Natural killer cell (primary cell): ENCODE measurements around the gene CLDN34. TPM values are rescaled to one million over a fixed set of nuclear protein-coding genes. Genes with fewer than 3 reads are reported as not detected.

ENCODE experiments used
- ATAC-seq, 3 donors: fragments of 150-1000 bp in 2 of 3; fragments of 200-7000 bp in 1 of 3; cut with Tn5 transposase; 1 replicate in 1 of 3; 2 replicates in 2 of 3; pipeline ENCODE4 v1.10.0; 2021; ENCODE audit warnings: mild to moderate bottlenecking in 2 of 3, moderate library complexity in 2 of 3
- DNase-seq, 2 donors: peaks; one replicate each; pipeline versions ENCODE4 v3.0.0 to v3.0.0-alpha.2; 2013 to 2021; ENCODE audit warnings: mixed read lengths in 1 of 2
- H3K27ac ChIP-seq: one replicate; pipeline ENCODE4 v1.5.1; 2013; ENCODE audit warnings: mild to moderate bottlenecking, low read length
- H3K27me3 ChIP-seq: one replicate; pipeline ENCODE4 v1.6.1; 2013; ENCODE audit warnings: low read length; ENCODE audit not compliant: control insufficient read depth, insufficient read depth
- H3K36me3 ChIP-seq: one replicate; pipeline ENCODE4 v1.6.1; 2013; ENCODE audit warnings: low read length; ENCODE audit not compliant: control insufficient read depth, insufficient read depth
- H3K4me1 ChIP-seq: one replicate; pipeline ENCODE4 v1.6.1; 2013; ENCODE audit warnings: low read length; ENCODE audit not compliant: control insufficient read depth, insufficient read depth
- H3K4me3 ChIP-seq: one replicate; pipeline ENCODE4 v1.5.1; 2013; ENCODE audit warnings: low read length
- H3K9me3 ChIP-seq: one replicate; pipeline ENCODE4 v1.6.1; 2013; ENCODE audit warnings: low read length; ENCODE audit not compliant: control insufficient read depth, insufficient read depth
- H3K27ac Mint-ChIP-seq, 2 donors: one replicate each; pipeline ENCODE4 v1.8.0; 2022; ENCODE audit warnings: mild to moderate bottlenecking in 2 of 2, mixed read lengths in 2 of 2, moderate library complexity in 1 of 2
- H3K27me3 Mint-ChIP-seq, 2 donors: one replicate each; pipeline ENCODE4 v1.8.0; 2022; ENCODE audit warnings: low read depth in 2 of 2, mixed read lengths in 2 of 2
- H3K36me3 Mint-ChIP-seq: one replicate; pipeline ENCODE4 v1.8.0; 2022; ENCODE audit warnings: mixed read lengths
- H3K4me1 Mint-ChIP-seq, 2 donors: one replicate each; pipeline ENCODE4 v1.8.0; 2022; ENCODE audit warnings: mixed read lengths in 2 of 2
- H3K4me3 Mint-ChIP-seq: one replicate; pipeline ENCODE4 v1.8.0; 2022; ENCODE audit warnings: mild to moderate bottlenecking, moderate library complexity, mixed read lengths
- H3K9me3 Mint-ChIP-seq, 2 donors: one replicate each; pipeline ENCODE4 v1.8.0; 2022; ENCODE audit warnings: mixed read lengths in 2 of 2
- whole genome bisulfite sequencing: methylation state at CpG from one replicate; pipeline ENCODE4 v1.1.7; 2013; ENCODE audit warnings: missing lambda C conversion rate; ENCODE audit not compliant: insufficient coverage; 5-methylcytosine and 5-hydroxymethylcytosine counted together
- intact Hi-C: fragments of 100-400 bp; cut with micrococcal nuclease; formaldehyde crosslinking; loops from one replicate; pipeline ENCODE4 v1.14.2; 2022
- total RNA-seq, 4 donors: library from RNA; stranded (reverse); fragments of 120-200 nt in 1 of 4; gene quantifications; one replicate each; pipeline versions ENCODE4 v1.2.3 to v1.2.4, GENCODE V29; 2013 to 2022
- TF ChIP-seq, protein P1 (sequence below): fragments of 200-600 bp; IDR thresholded peaks from one replicate; pipeline ENCODE4 v1.8.0; 2022; ENCODE audit warnings: antibody characterized with exemption

CLDN34 gene
- total RNA-seq, 3 donors from 2014 or later (not counting 1 experiment from before 2014, with no cell fraction given), result not detected

DNA sequence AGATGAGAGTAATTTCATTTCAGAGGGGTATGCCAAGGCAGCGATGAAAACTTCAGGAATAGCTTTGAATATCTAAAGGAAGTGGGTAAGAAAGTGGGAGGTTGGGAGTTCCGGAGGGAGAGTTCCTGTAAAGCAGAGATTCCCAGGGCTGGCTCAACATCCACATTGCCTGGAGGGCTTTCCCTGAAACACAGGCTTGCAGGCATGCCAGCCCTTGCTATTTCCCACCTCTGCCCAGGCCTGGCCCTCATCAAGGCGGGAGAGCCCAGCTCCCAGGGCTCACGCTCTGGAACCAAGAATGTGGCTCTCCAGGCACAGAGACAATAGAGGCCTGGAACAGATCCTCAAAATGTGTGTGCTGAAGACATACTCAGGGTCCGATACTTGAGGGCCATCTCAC, 43.8 kb upstream of the CLDN34 start:
- Mint-ChIP-seq H3K36me3 (no peaks in the 10 kb centered on the region), H3K27ac (no peak overlapping the region), H3K4me1 (no peaks in the 10 kb centered on the region), H3K27me3 (peaks cover 0 to 7% of the 10 kb centered on the region in 2 donors), H3K9me3 (no peaks in the 10 kb centered on the region), H3K4me3 (no peak overlapping the region)
- no peaks in the 10 kb centered on the region for H3K36me3 ChIP-seq
- intact Hi-C loops, result no loop called here
- TF ChIP-seq, protein P1, sequence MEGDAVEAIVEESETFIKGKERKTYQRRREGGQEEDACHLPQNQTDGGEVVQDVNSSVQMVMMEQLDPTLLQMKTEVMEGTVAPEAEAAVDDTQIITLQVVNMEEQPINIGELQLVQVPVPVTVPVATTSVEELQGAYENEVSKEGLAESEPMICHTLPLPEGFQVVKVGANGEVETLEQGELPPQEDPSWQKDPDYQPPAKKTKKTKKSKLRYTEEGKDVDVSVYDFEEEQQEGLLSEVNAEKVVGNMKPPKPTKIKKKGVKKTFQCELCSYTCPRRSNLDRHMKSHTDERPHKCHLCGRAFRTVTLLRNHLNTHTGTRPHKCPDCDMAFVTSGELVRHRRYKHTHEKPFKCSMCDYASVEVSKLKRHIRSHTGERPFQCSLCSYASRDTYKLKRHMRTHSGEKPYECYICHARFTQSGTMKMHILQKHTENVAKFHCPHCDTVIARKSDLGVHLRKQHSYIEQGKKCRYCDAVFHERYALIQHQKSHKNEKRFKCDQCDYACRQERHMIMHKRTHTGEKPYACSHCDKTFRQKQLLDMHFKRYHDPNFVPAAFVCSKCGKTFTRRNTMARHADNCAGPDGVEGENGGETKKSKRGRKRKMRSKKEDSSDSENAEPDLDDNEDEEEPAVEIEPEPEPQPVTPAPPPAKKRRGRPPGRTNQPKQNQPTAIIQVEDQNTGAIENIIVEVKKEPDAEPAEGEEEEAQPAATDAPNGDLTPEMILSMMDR, result no peak
- 93% methylated on average over 5 of the region's 5 CpGs for WGBS
- H3K4me3 ChIP-seq, result no peak overlapping the region
- H3K9me3 ChIP-seq, result no peaks in the 10 kb centered on the region
- no peaks in the 10 kb centered on the region for H3K4me1 ChIP-seq
- H3K27me3 ChIP-seq, result no peaks in the 10 kb centered on the region
- DNase-seq, result no peak
- ATAC-seq, result no peak
- no peak overlapping the region for H3K27ac ChIP-seq

DNA sequence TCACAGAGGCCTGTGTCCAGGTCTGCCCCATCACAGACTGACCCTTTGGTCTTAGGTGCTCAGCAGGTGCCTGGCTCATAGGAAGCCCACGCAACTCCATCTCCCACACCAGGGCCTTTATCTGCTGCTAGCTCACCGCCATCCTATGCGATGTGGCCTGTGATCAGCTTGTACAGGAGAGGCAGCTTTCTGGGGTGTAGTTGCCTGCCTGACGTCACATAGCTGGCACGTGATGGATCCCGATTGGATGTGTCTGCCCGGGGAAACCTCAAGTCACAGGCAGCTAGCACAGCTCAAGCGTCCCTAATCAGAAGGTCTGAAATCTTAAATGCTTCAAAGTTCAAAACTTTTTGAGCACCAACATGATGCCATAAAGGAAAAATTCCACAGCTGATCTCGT, 41.2 kb upstream of the CLDN34 start:
- Mint-ChIP-seq H3K36me3 (no peaks in the 10 kb centered on the region), H3K27me3 (peaks cover 0 to 5% of the 10 kb centered on the region in 2 donors), H3K9me3 (no peaks in the 10 kb centered on the region), H3K4me1 (no peaks in the 10 kb centered on the region), H3K27ac (no peak overlapping the region), H3K4me3 (no peak overlapping the region)
- Histone ChIP-seq H3K27me3 (no peaks in the 10 kb centered on the region), H3K4me1 (no peaks in the 10 kb centered on the region), H3K36me3 (no peaks in the 10 kb centered on the region), H3K9me3 (no peaks in the 10 kb centered on the region), H3K4me3 (no peak overlapping the region), H3K27ac (no peak overlapping the region)
- DNase-seq (no peak), ATAC-seq (no peak)
- intact Hi-C loops, result no loop called here
- 90% methylated on average over 9 of the region's 9 CpGs for WGBS
- TF ChIP-seq, protein P1, result no peak

DNA sequence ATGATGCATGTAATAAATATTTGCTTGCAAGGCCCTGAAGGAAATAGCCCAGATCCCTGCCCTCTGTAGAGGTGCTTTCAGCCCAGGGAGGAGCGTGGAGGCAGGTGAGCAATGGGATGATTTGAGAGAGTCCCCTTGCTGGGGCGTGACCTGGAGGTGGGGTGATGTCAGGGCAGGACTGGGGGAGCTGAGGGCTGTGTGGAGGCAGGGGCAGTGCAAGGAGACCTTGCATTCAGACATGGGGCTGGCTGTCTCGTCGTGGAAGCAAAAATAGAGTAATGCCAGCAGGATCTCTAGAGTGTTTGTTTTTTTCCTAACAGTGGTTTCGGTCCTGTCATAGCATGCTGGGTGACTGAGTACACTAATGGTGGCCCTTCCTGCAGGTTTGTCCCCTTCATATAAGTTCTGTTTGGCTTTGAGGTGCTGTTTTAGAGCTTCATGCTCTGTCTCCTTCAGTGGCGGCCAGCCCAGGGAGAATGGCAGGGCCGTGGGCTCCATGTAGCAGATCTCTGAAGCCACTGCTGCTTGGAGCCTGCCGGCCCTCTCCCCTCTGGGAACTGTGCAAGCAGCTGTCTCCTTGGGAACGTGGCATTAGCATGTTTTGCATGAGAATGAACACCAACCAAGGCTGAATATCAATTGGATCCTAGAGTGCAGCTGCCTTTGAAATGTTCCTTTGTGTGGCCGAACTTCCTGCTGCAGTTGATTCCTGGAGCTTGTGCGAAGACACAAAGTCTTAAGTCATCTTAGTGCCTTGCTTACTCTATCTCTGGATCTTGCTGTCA, 39.3 kb upstream of the CLDN34 start:
- Mint-ChIP-seq H3K36me3 (no peaks in the 10 kb centered on the region), H3K27ac (no peak overlapping the region), H3K9me3 (no peaks in the 10 kb centered on the region), H3K4me3 (no peak overlapping the region), H3K4me1 (no peaks in the 10 kb centered on the region), H3K27me3 (peaks cover 0 to 5% of the 10 kb centered on the region in 2 donors)
- ATAC-seq (no peak), DNase-seq (no peak)
- no peak overlapping the region for H3K27ac ChIP-seq
- no peaks in the 10 kb centered on the region for H3K27me3 ChIP-seq
- no peaks in the 10 kb centered on the region for H3K36me3 ChIP-seq
- 85% methylated on average over 11 of the region's 11 CpGs for WGBS
- intact Hi-C loops, result no loop called here
- H3K9me3 ChIP-seq, result no peaks in the 10 kb centered on the region
- H3K4me3 ChIP-seq, result no peak overlapping the region
- no peaks in the 10 kb centered on the region for H3K4me1 ChIP-seq
- TF ChIP-seq, protein P1, result no peak

DNA sequence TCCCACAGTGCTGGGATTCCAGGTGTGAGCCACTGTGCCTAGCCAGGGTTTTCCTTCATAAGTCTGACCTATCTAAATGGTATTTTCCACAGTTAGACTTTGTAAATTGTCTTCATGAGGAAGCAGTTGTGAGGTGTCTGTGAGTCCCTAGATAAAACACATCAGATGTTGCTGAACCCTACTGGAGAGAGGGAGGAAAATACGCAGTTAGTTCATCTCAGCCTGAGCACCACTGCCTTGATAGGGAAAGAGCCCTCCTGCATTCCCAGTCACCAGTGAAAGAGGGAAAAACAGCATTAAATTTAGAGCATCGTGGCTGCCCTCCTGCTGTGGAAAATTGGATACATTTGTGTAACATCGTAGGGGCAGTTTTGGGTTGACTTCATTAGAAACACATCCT, 31.7 kb upstream of the CLDN34 start:
- H3K4me3 ChIP-seq, result no peak overlapping the region
- intact Hi-C loops, result no loop called here
- H3K36me3 ChIP-seq, result no peaks in the 10 kb centered on the region
- Mint-ChIP-seq H3K4me1 (no peaks in the 10 kb centered on the region), H3K4me3 (no peak overlapping the region), H3K27ac (no peak overlapping the region), H3K9me3 (no peaks in the 10 kb centered on the region), H3K36me3 (no peaks in the 10 kb centered on the region), H3K27me3 (no peaks in the 10 kb centered on the region)
- peaks cover 5% of the 10 kb centered on the region for H3K4me1 ChIP-seq
- TF ChIP-seq, protein P1, result no peak
- no peaks in the 10 kb centered on the region for H3K27me3 ChIP-seq
- WGBS, result 80% methylated on average over 1 of the region's 3 CpGs
- no peaks in the 10 kb centered on the region for H3K9me3 ChIP-seq
- DNase-seq, result no peak
- no peak overlapping the region for H3K27ac ChIP-seq
- ATAC-seq, result no peak
